Measurements from ENCODE around the gene SYNGR1. TPM values are rescaled to one million over a fixed set of nuclear protein-coding genes. Genes with fewer than 3 reads are reported as not detected.

The SYNGR1 gene
- total RNA-seq, 1 donor from 2014 or later: 49.5 TPM

DNA sequence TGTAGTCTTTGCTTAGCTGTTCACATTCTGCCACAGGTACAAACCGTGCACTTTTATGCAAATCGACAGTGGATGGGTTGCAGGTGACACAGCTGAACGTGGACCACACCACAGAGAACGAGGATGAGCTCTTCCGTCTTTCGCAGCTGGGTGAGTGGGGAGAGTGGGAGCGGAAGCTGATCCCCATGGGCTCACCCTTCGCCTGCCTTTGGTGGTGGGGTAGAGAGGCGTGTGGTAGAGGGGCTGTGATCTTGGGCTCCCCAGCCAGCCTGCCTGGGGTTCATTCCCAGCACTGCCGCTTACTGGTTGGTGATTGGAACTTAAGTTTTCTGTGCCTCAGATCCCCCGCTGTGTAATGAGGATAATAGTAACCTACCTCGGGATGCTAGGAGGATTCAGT is 68.9 kb downstream of the SYNGR1 start:
- Mint-ChIP-seq H3K4me1 (ENCODE audit: low read depth, unreplicated experiment) (peaks cover 9% of the 10 kb centered on the region), H3K9me3 (ENCODE audit: unreplicated experiment) (peaks cover 3% of the 10 kb centered on the region), H3K27me3 (ENCODE audit: unreplicated experiment) (peaks cover 7% of the 10 kb centered on the region), H3K27ac (ENCODE audit: unreplicated experiment) (no peak overlapping the region), H3K36me3 (ENCODE audit: unreplicated experiment) (no peaks in the 10 kb centered on the region), H3K4me3 (ENCODE audit: unreplicated experiment) (no peak overlapping the region)
- TF ChIP-seq, protein P1, sequence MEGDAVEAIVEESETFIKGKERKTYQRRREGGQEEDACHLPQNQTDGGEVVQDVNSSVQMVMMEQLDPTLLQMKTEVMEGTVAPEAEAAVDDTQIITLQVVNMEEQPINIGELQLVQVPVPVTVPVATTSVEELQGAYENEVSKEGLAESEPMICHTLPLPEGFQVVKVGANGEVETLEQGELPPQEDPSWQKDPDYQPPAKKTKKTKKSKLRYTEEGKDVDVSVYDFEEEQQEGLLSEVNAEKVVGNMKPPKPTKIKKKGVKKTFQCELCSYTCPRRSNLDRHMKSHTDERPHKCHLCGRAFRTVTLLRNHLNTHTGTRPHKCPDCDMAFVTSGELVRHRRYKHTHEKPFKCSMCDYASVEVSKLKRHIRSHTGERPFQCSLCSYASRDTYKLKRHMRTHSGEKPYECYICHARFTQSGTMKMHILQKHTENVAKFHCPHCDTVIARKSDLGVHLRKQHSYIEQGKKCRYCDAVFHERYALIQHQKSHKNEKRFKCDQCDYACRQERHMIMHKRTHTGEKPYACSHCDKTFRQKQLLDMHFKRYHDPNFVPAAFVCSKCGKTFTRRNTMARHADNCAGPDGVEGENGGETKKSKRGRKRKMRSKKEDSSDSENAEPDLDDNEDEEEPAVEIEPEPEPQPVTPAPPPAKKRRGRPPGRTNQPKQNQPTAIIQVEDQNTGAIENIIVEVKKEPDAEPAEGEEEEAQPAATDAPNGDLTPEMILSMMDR (IDR thresholded peaks at IDR 0.05; ENCODE audit: partially characterized antibody, unreplicated experiment): no peak
- no peak for DNase-seq

DNA sequence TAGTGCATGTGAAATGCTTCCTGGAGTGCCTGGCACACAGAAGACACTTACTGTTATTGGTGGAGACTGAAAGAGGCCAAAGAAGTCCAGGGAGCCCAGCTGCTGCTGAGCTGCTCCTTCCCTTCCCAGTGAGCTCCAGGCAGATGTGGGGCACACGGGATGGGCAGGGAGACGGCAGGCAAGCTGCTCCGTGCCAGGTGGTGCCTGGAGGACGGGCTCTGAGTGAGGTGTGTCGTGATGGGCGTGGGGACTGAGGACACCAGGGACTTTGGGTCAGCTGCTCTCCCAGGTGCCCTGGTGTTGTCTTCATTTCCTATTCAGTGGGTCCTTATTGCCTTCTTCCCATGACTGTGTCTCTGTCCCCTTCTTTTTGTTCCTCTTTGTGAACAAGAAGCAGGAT is 69.3 kb downstream of the SYNGR1 start:
- H3K36me3 Mint-ChIP-seq (ENCODE audit: unreplicated experiment): no peaks in the 10 kb centered on the region
- TF ChIP-seq, protein P1 (IDR thresholded peaks at IDR 0.05; ENCODE audit: partially characterized antibody, unreplicated experiment): no peak
- H3K27me3 Mint-ChIP-seq (ENCODE audit: unreplicated experiment): peaks cover 3% of the 10 kb centered on the region
- DNase-seq: no peak
- H3K9me3 Mint-ChIP-seq (ENCODE audit: unreplicated experiment): peaks cover 3% of the 10 kb centered on the region
- H3K27ac Mint-ChIP-seq (ENCODE audit: unreplicated experiment): no peak overlapping the region
- H3K4me3 Mint-ChIP-seq (ENCODE audit: unreplicated experiment): no peak overlapping the region
- peaks cover 5% of the 10 kb centered on the region for H3K4me1 Mint-ChIP-seq (ENCODE audit: low read depth, unreplicated experiment)

DNA sequence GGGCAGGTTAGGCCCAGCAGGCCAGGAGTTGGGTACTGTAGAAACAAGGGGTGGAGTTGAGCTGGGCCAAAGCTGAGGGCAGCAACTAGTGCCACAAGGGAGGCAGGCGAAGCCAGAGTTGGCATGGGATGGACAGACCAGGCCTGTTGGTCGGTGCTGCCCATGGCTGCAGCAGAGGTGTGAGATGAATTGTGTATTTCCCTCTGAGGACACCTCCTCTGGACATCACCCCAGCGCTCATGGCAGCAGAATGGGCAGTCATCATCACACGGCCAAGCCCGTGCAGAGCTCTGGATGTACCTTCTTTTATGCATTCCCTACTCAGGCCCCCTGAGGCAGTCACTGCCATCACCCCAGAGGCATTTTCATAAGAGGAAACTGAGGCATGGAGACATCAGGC is 70.1 kb downstream of the SYNGR1 start:
- H3K4me1 Mint-ChIP-seq (ENCODE audit: low read depth, unreplicated experiment): no peaks in the 10 kb centered on the region
- no peak overlapping the region for H3K4me3 Mint-ChIP-seq (ENCODE audit: unreplicated experiment)
- H3K27ac Mint-ChIP-seq (ENCODE audit: unreplicated experiment): no peak overlapping the region
- no peak for DNase-seq
- no peaks in the 10 kb centered on the region for H3K36me3 Mint-ChIP-seq (ENCODE audit: unreplicated experiment)
- H3K27me3 Mint-ChIP-seq (ENCODE audit: unreplicated experiment): peaks cover 2% of the 10 kb centered on the region
- TF ChIP-seq, protein P1 (IDR thresholded peaks at IDR 0.05; ENCODE audit: partially characterized antibody, unreplicated experiment): no peak
- H3K9me3 Mint-ChIP-seq (ENCODE audit: unreplicated experiment): peaks cover 3% of the 10 kb centered on the region

DNA sequence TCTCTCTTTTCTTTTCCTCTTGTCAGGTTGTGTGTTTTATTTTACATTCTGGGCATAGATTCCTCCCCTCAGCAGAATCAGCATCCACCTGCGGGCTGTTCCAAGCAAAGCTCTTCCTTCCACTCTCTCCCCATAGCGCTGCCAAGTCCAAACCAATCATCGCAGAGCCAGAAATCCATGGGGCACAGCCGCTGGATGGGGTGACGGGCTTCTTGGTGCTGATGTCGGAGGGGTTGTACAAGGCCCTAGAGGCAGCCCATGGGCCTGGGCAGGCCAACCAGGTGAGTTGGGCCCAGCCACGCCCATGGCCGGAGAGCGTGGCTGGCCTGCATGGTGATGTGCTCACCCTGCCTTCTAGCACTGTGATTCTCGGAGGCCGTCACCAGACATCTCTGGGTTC is 71.9 kb downstream of the SYNGR1 start:
- Mint-ChIP-seq H3K9me3 (ENCODE audit: unreplicated experiment) (peaks cover 3% of the 10 kb centered on the region), H3K27me3 (ENCODE audit: unreplicated experiment) (peaks cover 2% of the 10 kb centered on the region), H3K36me3 (ENCODE audit: unreplicated experiment) (no peaks in the 10 kb centered on the region), H3K4me3 (ENCODE audit: unreplicated experiment) (no peak overlapping the region), H3K27ac (ENCODE audit: unreplicated experiment) (no peak overlapping the region), H3K4me1 (ENCODE audit: low read depth, unreplicated experiment) (no peaks in the 10 kb centered on the region)
- TF ChIP-seq, protein P1 (IDR thresholded peaks at IDR 0.05; ENCODE audit: partially characterized antibody, unreplicated experiment): no peak
- DNase-seq: no peak

DNA sequence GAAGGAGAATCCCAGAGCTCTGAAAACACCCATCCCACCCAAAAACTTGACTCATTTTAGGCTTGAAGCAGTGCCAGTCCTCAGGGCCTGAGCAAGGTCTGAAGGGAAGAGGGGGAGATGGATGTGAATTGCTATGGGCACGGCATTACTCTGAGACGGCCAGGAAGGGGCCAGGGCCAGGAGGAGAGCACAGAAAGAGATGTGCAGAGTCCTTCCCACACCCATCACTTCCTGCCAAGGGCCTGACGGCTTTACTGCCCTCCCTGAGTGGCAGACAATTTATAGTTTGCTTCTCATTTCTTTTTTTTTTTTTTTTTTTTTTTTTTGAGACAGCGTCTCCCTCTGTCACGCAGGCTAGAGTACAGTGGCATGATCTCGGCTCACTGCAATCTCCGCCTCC is 72.3 kb downstream of the SYNGR1 start:
- Mint-ChIP-seq H3K36me3 (ENCODE audit: unreplicated experiment) (no peaks in the 10 kb centered on the region), H3K9me3 (ENCODE audit: unreplicated experiment) (peaks cover 3% of the 10 kb centered on the region), H3K27ac (ENCODE audit: unreplicated experiment) (no peak overlapping the region), H3K27me3 (ENCODE audit: unreplicated experiment) (peaks cover 2% of the 10 kb centered on the region), H3K4me3 (ENCODE audit: unreplicated experiment) (no peak overlapping the region), H3K4me1 (ENCODE audit: low read depth, unreplicated experiment) (no peaks in the 10 kb centered on the region)
- no peak for DNase-seq
- TF ChIP-seq, protein P1 (IDR thresholded peaks at IDR 0.05; ENCODE audit: partially characterized antibody, unreplicated experiment): no peak
